SK-N-SH treated with all-trans-retinoic acid at 6 μM for 48 hours (cell line): Measurements from ENCODE around the gene NUDT1.

Experiments used
- ATAC-seq: fragments of 200-7000 bp; cut with Tn5 transposase; 3 replicates; pipeline ENCODE4 v1.9.1; 2020; ENCODE audit warnings: mild to moderate bottlenecking, moderate library complexity
- ARNTL ChIP-seq: fragments of 450-650 bp; formaldehyde crosslinking; IDR thresholded peaks from 2 replicates; pipeline ENCODE4 v1.5.0; 2020; ENCODE audit warnings: low read depth, mild to moderate bottlenecking, moderate library complexity, borderline replicate concordance
- CREB5 ChIP-seq: fragments of 250-450 bp; sonication (Bioruptor Pico); IDR thresholded peaks from 2 replicates; pipeline ENCODE4 v1.5.1; 2020; ENCODE audit warnings: low read depth, mild to moderate bottlenecking, moderate library complexity
- CSDC2 ChIP-seq: fragments of 250-450 bp; sonication (Bioruptor Pico); IDR thresholded peaks from 2 replicates; pipeline ENCODE4 v1.5.0; 2020; ENCODE audit warnings: mild to moderate bottlenecking, moderate library complexity
- CSRNP3 ChIP-seq: fragments of 250-450 bp; sonication (Bioruptor Pico); IDR thresholded peaks from 2 replicates; pipeline ENCODE4 v1.5.1; 2021; ENCODE audit warnings: mild to moderate bottlenecking, moderate library complexity
- GLIS3 ChIP-seq: fragments of 250-450 bp; sonication (Bioruptor Pico); IDR thresholded peaks from 2 replicates; pipeline ENCODE4 v1.5.0; 2020; ENCODE audit warnings: mild to moderate bottlenecking, moderate library complexity
- ISL1 ChIP-seq: fragments of 250-450 bp; sonication (Bioruptor Pico); IDR thresholded peaks from 2 replicates; pipeline ENCODE4 v2.1.2; 2022; ENCODE audit warnings: mild to moderate bottlenecking, moderate library complexity
- PATZ1 ChIP-seq: fragments of 250-450 bp; sonication (Bioruptor Pico); IDR thresholded peaks from 2 replicates; pipeline ENCODE4 v1.8.0; 2020; ENCODE audit warnings: mild to moderate bottlenecking, moderate library complexity, borderline replicate concordance
- POU6F1 ChIP-seq: fragments of 250-450 bp; sonication (Bioruptor Pico); IDR thresholded peaks from 2 replicates; pipeline ENCODE4 v1.8.0; 2021; ENCODE audit warnings: low read depth, mild to moderate bottlenecking, moderate library complexity, borderline replicate concordance
- PPARA ChIP-seq: fragments of 250-450 bp; sonication (Bioruptor Pico); IDR thresholded peaks from 2 replicates; pipeline ENCODE4 v1.5.0; 2020; ENCODE audit warnings: mild to moderate bottlenecking, borderline replicate concordance
- RARB ChIP-seq: fragments of 250-450 bp; sonication (Bioruptor Pico); IDR thresholded peaks from 2 replicates; pipeline ENCODE4 v1.8.0; 2021; ENCODE audit warnings: mild to moderate bottlenecking, moderate library complexity
- SNAI2 ChIP-seq: fragments of 250-450 bp; sonication (Bioruptor Pico); IDR thresholded peaks from 2 replicates; pipeline ENCODE4 v1.5.0; 2020; ENCODE audit warnings: mild to moderate bottlenecking, moderate library complexity
- TSHZ2 ChIP-seq: fragments of 250-450 bp; sonication (Bioruptor Pico); IDR thresholded peaks from 2 replicates; pipeline ENCODE4 v1.5.0; 2020; ENCODE audit warnings: mild to moderate bottlenecking, moderate library complexity
- ZC3H10 ChIP-seq: fragments of 250-450 bp; sonication (Bioruptor Pico); IDR thresholded peaks from 2 replicates; pipeline ENCODE4 v1.5.1; 2021; ENCODE audit warnings: mild to moderate bottlenecking, moderate library complexity
- ZFP30 ChIP-seq: fragments of 450-650 bp; formaldehyde crosslinking; IDR thresholded peaks from 2 replicates; pipeline ENCODE4 v1.5.0; 2022; ENCODE audit warnings: mild to moderate bottlenecking, moderate library complexity
- ZNF565 ChIP-seq: fragments of 450-650 bp; formaldehyde crosslinking; conservative IDR thresholded peaks from 2 replicates; pipeline ENCODE4 v1.5.0; 2020; ENCODE audit warnings: low read depth, mild to moderate bottlenecking, moderate library complexity
- ZNF70 ChIP-seq: fragments of 450-650 bp; formaldehyde crosslinking; IDR thresholded peaks from 2 replicates; pipeline ENCODE4 v1.5.0; 2020; ENCODE audit warnings: mild to moderate bottlenecking, moderate library complexity
- ZNF8 ChIP-seq: fragments of 450-650 bp; formaldehyde crosslinking; IDR thresholded peaks from 2 replicates; pipeline ENCODE4 v1.5.0; 2020; ENCODE audit warnings: mild to moderate bottlenecking, moderate library complexity

Gene NUDT1

GRCh38 chr7:2193575-2194305 lies 48.3 kb upstream of the NUDT1 start:
- ATAC-seq: no peak
- no peak for TF ChIP-seq ZC3H10 (CRISPR knock-in tag)
- TF ChIP-seq ISL1 (CRISPR knock-in tag): no peak
- TF ChIP-seq TSHZ2 (CRISPR knock-in tag): no peak
- no peak for TF ChIP-seq GLIS3 (CRISPR knock-in tag)
- no peak for TF ChIP-seq ZNF8 (CRISPR knock-in tag)
- TF ChIP-seq ARNTL (CRISPR knock-in tag): no peak
- TF ChIP-seq CSRNP3: no peak
- no peak for TF ChIP-seq RARB (CRISPR knock-in tag)
- TF ChIP-seq ZNF565: no peak
- TF ChIP-seq SNAI2 (CRISPR knock-in tag): no peak
- TF ChIP-seq CSDC2 (CRISPR knock-in tag): no peak
- no peak for TF ChIP-seq PATZ1 (CRISPR knock-in tag)
- TF ChIP-seq CREB5 (CRISPR knock-in tag): no peak
- no peak for TF ChIP-seq ZFP30 (CRISPR knock-in tag)
- TF ChIP-seq PPARA (CRISPR knock-in tag): no peak
- no peak for TF ChIP-seq ZNF70 (CRISPR knock-in tag)

GRCh38 chr7:2195400-2196246 lies 46.4 kb upstream of the NUDT1 start:
- TF ChIP-seq ZFP30 (CRISPR knock-in tag) (no peak), POU6F1 (CRISPR knock-in tag) (no peak), CSDC2 (CRISPR knock-in tag) (no peak), ZC3H10 (CRISPR knock-in tag) (no peak)
- ATAC-seq: no peak
